DOHH2 (cell line): ENCODE results near the gene FNDC5.
A peak's percentile ranks its signal among the peaks of the same experiment; 100 is the strongest.

Source experiments
- H3F3A ChIP-seq: fragments of 200-600 bp; sonication (generic), shearing (Covaris generic); 2 replicates; pipeline ENCODE4 v1.6.0; 2016; ENCODE audit warnings: antibody characterized with exemption, mild to moderate bottlenecking; ENCODE audit not compliant: control insufficient read depth, insufficient read depth
- H3K27ac ChIP-seq: fragments of 200-600 bp; sonication (generic); 2 replicates; pipeline ENCODE4 v1.5.1; 2014; ENCODE audit warnings: low read depth, mild to moderate bottlenecking, low read length, moderate library complexity
- H3K27me3 ChIP-seq: fragments of 200-600 bp; sonication (generic); 2 replicates; pipeline ENCODE4 v1.6.1; 2014; ENCODE audit warnings: mild to moderate bottlenecking, low read length, mixed read lengths; ENCODE audit not compliant: control insufficient read depth
- H3K36me3 ChIP-seq: fragments of 200-600 bp; sonication (generic); 2 replicates; pipeline ENCODE4 v1.6.1; 2014; ENCODE audit warnings: mild to moderate bottlenecking, low read length, moderate library complexity, mixed read lengths; ENCODE audit not compliant: control insufficient read depth
- H3K4me1 ChIP-seq: fragments of 200-600 bp; sonication (generic); 2 replicates; pipeline ENCODE4 v1.6.1; 2014; ENCODE audit warnings: mild to moderate bottlenecking, low read length, mixed read lengths; ENCODE audit not compliant: control insufficient read depth
- H3K4me2 ChIP-seq: fragments of 200-600 bp; sonication (generic); 2 replicates; pipeline ENCODE4 v1.6.0; 2014; ENCODE audit warnings: mild to moderate bottlenecking, low read length, moderate library complexity
- H3K4me3 ChIP-seq: fragments of 200-600 bp; sonication (generic); 2 replicates; pipeline ENCODE4 v1.5.1; 2014; ENCODE audit warnings: mild to moderate bottlenecking, low read length, mixed read lengths
- H3K79me2 ChIP-seq: fragments of 200-600 bp; sonication (generic); 2 replicates; pipeline ENCODE4 v1.6.1; 2014; ENCODE audit warnings: mild to moderate bottlenecking, low read length, mixed read lengths; ENCODE audit not compliant: control insufficient read depth
- H3K9me2 ChIP-seq: fragments of 200-600 bp; sonication (generic); replicated peaks from 2 replicates; pipeline ENCODE4 v1.6.1; 2014; ENCODE audit warnings: mild to moderate bottlenecking, low read length, mixed read lengths; ENCODE audit not compliant: control insufficient read depth
- H3K9me3 ChIP-seq: fragments of 200-600 bp; sonication (generic); 2 replicates; pipeline ENCODE4 v1.6.1; 2014; ENCODE audit warnings: antibody characterized with exemption, low read length, mixed read lengths; ENCODE audit not compliant: control insufficient read depth, insufficient read depth
- H4K20me1 ChIP-seq: fragments of 200-600 bp; sonication (generic); 2 replicates; pipeline ENCODE4 v1.6.0; 2014; ENCODE audit warnings: low read depth, mild to moderate bottlenecking, antibody characterized with exemption, low read length, moderate library complexity; ENCODE audit not compliant: control insufficient read depth, insufficient read depth
- EZH2phosphoT487 ChIP-seq: fragments of 200-600 bp; sonication (generic); IDR thresholded peaks from 2 replicates; pipeline ENCODE4 v1.6.1; 2017; ENCODE audit warnings: borderline replicate concordance, mild to moderate bottlenecking, antibody characterized with exemption, low read length, moderate library complexity, mixed read lengths
- TF ChIP-seq, protein P1 (sequence below): fragments of 200-600 bp; sonication (generic); IDR thresholded peaks from one replicate; pipeline ENCODE4 v1.5.1; 2014; ENCODE audit warnings: antibody characterized with exemption, mild to moderate bottlenecking, low read depth, low read length; ENCODE audit not compliant: poor library complexity, severe bottlenecking

The FNDC5 gene

DNA sequence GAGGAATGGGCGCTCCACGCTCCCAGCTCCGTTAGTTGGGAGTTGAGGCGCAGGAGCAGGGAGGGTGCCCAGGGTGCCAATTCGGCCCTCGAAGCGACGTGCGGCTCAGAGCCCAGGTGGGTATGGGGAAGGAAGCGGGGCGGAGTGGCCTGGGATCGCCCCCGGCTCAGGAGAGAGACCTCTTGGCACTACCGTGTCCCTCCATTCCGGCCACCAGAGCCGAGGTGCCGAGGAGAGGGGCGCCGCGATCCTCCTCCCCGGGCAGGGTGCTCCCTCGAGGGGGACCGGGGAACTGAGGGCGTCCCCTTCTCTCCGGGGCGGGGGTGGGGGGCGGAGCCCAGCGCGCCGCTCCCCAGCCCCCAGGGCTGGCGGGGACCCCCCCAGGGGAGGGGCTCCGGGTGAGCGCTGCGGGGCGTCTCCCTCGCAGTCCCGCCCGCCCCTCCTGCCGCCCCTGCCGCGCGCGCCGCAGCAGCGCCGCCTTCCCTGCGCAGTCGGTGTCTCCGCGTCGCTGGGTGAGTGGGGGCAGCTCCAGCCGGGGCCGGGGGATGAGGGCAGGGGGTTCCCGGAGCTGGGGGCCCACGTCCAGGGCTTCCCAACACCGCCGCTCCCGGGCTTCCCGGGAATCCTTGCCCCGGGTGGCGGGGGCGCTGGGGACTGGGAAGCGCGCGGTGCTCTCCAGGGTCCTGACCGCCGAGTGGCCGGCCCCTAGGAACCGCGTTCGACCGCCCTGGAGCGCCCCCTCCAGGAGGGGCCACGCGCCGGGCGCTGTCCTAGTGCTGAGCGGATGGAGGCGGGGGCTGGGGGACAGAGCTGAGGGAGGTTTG is 15.5 kb upstream of the FNDC5 start, which contains the start of gene HPCA:
TSS of gene HPCA (plus strand) at position 488 of the 824 bp plus-strand sequence. CDS start 2,408 bp downstream, outside the sequence.
- TF ChIP-seq EZH2phosphoT487: no peak
- TF ChIP-seq, protein P1, sequence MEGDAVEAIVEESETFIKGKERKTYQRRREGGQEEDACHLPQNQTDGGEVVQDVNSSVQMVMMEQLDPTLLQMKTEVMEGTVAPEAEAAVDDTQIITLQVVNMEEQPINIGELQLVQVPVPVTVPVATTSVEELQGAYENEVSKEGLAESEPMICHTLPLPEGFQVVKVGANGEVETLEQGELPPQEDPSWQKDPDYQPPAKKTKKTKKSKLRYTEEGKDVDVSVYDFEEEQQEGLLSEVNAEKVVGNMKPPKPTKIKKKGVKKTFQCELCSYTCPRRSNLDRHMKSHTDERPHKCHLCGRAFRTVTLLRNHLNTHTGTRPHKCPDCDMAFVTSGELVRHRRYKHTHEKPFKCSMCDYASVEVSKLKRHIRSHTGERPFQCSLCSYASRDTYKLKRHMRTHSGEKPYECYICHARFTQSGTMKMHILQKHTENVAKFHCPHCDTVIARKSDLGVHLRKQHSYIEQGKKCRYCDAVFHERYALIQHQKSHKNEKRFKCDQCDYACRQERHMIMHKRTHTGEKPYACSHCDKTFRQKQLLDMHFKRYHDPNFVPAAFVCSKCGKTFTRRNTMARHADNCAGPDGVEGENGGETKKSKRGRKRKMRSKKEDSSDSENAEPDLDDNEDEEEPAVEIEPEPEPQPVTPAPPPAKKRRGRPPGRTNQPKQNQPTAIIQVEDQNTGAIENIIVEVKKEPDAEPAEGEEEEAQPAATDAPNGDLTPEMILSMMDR: peak; percentile 49
- no peaks in the 10 kb centered on the region for H4K20me1 ChIP-seq
- H3F3A ChIP-seq: no peaks in the 10 kb centered on the region
- H3K4me3 ChIP-seq: no peak within 1 kb of the TSS
- H3K4me1 ChIP-seq: no peaks in the 10 kb centered on the region
- no peak within 1 kb of the TSS for H3K4me2 ChIP-seq
- no peaks in the 10 kb centered on the region for H3K9me2 ChIP-seq
- H3K27ac ChIP-seq: no peak within 1 kb of the TSS
- H3K27me3 ChIP-seq: peaks cover 22% of the 10 kb centered on the region; the same call in 1 of the 2 replicates
- H3K9me3 ChIP-seq: no peaks in the 10 kb centered on the region
- H3K79me2 ChIP-seq: no peaks in the 10 kb centered on the region
- no peaks in the 10 kb centered on the region for H3K36me3 ChIP-seq

DNA sequence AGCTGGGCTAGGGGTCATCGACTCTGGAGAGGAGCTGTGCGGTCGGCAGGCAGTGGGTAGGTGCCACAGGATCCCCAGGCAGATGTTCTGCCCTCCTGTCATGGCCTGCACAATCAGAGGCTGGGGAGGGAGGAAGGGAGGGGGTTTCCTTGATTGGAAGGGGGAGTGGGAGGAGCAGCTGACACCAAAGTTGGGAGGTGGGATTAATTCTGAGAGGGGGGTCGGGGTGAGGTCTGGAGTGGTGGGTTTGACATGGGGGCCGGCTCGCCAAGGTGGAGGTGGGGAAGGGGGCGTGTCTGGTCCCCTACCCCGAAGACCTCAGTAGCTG is 14.9 kb upstream of the FNDC5 start:
- no peaks in the 10 kb centered on the region for H4K20me1 ChIP-seq
- H3K36me3 ChIP-seq: no peaks in the 10 kb centered on the region
- H3K4me1 ChIP-seq: no peaks in the 10 kb centered on the region
- H3K27me3 ChIP-seq: peaks cover 21% of the 10 kb centered on the region; the same call in 1 of the 2 replicates
- no peak overlapping the region for H3K4me2 ChIP-seq
- H3K4me3 ChIP-seq: no peak overlapping the region
- no peaks in the 10 kb centered on the region for H3K9me2 ChIP-seq
- H3K27ac ChIP-seq: no peak overlapping the region
- H3F3A ChIP-seq: no peaks in the 10 kb centered on the region
- H3K79me2 ChIP-seq: no peaks in the 10 kb centered on the region
- H3K9me3 ChIP-seq: no peaks in the 10 kb centered on the region
- TF ChIP-seq EZH2phosphoT487: no peak
- TF ChIP-seq, protein P1: no peak

DNA sequence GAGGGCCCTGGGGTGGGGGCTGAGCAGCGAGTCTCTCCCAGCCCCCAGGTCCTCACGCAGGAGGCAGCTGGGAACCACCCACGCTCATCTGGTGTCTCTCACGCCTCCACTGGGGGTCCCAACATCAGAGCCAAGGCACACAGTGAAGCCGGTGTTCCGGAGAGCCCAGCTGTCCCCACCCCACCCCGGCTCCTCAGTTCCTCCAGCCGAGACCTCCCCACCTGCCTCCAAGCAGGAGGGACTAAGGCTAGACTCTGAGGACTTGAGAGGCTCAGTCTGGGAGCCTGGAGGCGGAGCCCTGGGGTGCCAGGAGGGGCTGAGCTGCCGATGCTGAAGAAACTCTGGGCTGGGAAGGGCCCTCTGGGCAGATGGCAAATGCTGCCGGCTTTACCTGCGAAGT is 14.0 kb upstream of the FNDC5 start:
- Histone ChIP-seq H3F3A (no peaks in the 10 kb centered on the region), H3K9me3 (no peaks in the 10 kb centered on the region), H4K20me1 (no peaks in the 10 kb centered on the region), H3K27me3 (peaks cover 12% of the 10 kb centered on the region; the same call in 1 of the 2 replicates), H3K36me3 (no peaks in the 10 kb centered on the region), H3K4me2 (no peak overlapping the region), H3K79me2 (no peaks in the 10 kb centered on the region), H3K9me2 (no peaks in the 10 kb centered on the region), H3K4me1 (no peaks in the 10 kb centered on the region), H3K4me3 (no peak overlapping the region), H3K27ac (no peak overlapping the region)
- no peak for TF ChIP-seq EZH2phosphoT487
- TF ChIP-seq, protein P1: no peak
